Inferior parietal cortex (tissue), 1 donor: ENCODE measurements around the gene EGFLAM.
"Not testable (repeated sequence)": the region's sequence is repeated elsewhere in the genome, so short reads cannot be mapped to it uniquely, and the experiment has no call there.

Source experiments
- DNase-seq: peaks from one replicate; pipeline ENCODE4 v3.0.0-alpha.2; 2016; ENCODE audit errors: extremely low spot score

EGFLAM gene

DNA sequence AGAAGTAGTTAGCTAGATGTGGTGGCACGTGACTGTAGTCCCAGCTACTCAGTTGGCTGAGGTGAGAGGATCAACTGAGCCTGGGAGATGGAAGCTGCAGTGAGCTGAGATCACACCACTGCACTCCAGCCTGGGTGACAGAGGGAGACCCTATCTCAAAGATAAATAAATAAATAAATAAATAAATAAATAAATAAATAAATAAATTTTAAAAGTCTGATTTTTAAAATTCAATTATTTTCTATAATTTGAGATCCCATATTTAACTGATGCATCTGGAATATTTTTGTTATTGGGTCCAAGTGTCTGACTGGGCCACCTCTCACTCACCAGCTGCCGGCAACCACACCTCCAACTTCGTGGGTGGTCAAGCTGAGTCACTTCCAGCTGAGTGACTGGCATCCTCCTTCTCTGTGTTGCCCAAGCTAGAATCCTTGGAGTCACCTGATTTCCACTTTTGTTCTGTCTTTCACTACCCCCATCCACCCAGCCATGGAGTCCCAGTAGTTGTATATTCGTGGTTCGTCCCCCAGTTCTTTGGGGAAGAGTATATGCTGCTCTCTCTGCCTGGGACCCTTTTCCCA is 70.9 kb downstream of the EGFLAM start:
- no peak for DNase-seq

DNA sequence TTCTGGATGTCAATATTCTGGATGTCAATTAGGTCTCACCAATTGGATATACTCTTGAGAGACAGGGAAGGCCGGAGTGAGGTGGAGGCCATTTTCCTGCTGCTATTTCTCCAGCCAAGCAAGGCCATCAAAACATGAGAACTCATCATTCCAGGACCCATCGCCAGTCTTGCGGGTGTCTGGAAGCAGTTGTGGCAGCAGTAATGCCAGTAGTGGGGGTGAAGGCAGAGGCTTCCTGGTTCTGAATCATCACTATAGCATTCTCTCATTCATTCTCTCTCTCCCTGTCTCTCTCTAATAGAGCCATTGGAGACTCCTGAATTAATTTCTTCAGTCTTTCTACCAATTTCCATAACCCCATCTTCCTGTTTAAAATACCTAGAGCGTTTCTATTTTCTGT is 71.8 kb downstream of the EGFLAM start:
- no peak for DNase-seq

GRCh38 chr5:38331831-38332230 is 73.5 kb downstream of the EGFLAM start:
- no peak for DNase-seq

DNA sequence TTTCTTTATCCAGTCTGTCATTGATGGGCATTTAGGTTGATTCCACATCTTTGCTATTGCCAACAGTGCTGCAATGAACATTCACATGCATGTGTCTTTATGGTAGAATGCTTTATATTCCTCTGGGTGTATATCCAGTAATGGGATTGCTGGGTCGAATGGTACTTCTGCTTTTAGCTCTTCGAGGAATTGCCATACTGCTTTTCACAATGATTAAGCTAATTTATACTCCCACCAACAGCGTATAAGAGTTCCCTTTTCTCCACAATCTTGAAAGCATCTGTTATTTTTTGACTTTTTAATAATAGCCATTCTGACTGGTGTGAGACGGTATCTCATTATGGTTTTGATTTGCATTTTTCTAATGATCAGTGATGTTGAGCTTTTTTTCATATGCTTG is 74.8 kb downstream of the EGFLAM start:
- DNase-seq = not testable (repeated sequence)

DNA sequence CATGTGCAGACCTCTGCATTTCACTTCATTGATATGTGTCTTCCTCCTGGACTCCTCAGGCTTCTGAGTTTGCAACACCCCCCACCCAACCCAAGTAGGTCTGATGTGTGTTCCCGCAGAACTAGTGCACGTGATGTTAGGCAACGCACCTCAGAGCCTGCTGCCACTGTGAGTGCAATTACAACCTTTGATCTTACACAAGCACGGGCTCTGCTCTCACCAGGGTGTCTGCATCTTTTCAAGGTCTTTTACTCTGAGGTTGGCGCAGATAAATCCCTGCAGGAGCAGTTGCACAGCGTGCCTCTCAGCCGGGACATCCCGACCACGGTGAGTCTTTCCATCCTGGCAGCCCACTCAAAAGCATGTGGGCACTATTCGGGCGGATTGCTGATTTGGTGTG is 80.1 kb downstream of the EGFLAM start:
- no peak for DNase-seq

GRCh38 chr5:38339446-38339845 is 81.1 kb downstream of the EGFLAM start:
- no peak for DNase-seq

GRCh38 chr5:38341056-38341455 is 82.7 kb downstream of the EGFLAM start:
- DNase-seq = no peak

DNA sequence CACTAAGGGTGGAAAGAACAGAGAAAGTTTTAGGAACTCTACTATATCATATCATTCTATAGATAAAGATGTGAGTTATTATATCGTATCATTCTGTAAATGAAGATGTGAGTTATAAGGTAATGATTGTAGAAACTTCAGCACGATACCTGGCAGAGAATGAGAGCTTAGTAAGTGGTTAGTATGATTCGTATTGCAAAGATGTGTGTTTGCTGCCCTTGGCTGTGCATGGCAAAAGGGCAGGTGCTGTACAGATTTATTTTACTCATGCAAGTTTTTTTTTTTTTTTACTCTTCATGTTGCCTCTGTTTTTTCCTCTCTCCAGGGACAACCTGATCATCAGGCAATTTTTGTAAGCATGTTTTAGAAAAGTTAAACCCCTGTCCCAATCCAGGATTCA is 83.3 kb downstream of the EGFLAM start:
- no peak for DNase-seq

GRCh38 chr5:38342261-38342660 is 83.9 kb downstream of the EGFLAM start:
- no peak for DNase-seq

DNA sequence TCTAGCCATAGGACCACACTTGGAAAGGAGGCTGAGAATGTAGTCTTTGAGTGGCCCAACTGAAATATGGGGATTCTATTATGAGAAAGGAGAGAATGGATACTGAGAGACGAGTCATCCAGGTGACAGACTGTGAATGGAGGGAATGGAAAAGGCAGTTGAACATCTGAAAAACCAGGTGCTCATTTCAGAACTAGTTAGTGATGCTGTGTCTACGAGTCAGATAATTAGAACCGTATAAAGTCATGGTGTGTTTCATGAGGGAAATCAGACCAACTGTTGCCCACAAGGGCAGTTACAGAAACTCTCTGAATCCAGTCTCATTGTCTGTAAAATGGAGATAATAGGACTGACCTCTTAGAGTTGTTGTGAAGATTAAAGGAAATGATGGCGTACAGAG is 86.5 kb downstream of the EGFLAM start:
- no peak for DNase-seq

DNA sequence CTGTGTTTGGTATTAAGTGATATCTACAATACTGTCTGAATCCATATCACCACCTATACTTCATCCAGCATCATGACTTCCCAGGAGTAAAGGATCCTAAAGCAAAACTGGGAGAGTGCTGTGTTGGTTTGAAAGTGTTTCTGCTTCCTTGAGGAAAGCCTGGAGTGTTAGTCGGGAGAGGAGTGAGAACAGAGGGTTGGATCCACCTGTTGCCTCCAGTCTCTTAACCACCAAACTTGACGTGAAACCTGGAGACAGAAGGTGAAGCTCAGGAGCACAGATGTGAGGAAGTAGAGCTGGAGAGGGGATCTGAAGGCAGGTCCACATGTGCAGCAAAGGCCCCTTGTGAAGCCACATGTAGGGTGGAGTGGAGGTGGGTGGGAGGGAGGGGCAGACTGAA is 88.2 kb downstream of the EGFLAM start:
- DNase-seq = no peak

DNA sequence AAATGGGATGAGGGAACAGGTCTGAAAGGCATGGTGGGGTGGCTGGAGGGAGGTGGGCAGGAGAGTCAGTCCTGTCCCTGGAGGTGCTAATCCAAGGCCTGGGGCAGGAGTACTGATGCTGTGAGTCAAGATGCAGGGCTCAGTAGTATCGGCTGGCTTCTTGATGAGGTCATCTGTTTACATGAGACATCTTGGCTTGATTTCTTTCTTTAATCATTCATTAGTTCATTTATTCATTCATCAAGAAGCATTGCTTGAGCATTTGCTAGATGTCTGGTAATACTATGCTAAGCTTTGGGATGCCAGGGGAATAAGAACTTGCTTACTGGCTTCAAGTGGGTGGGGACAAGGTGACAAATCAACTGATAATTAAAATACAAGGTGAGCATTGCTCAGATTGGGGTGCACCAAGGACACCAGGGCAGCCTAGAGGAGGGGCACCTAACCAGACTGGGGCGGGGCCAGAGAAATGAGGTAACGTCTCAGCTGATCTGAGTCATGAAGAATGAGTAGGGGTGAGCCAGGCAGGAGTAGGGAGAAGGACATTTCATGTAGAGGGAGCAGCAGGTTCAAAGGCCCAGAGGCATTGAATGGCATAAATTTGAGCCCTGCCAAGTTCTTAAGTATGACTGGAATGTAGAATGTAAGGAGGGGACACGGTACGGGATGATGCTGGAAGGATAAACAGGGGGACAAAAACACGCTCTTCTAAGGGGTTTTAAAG is 88.8 kb downstream of the EGFLAM start:
- no peak for DNase-seq

DNA sequence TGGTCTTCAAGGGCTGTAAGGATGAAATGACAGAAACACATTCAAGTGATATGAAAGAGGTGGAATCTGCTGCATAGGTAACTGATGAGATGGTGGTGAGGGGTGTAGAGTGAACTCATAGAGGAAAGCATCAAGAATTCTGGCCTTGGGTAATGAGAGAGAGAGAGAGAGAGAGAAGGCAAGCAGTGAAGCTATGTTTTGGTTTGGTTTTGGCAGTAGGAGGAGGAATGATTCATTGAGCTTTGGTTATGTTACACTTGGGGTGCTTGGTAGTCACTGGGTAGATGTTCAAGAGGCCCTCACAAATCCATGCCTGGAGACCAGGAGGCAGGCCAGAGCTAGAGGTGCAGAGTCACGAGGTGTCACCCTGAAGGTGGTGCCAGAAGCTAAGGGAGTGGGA is 89.5 kb downstream of the EGFLAM start:
- no peak for DNase-seq

DNA sequence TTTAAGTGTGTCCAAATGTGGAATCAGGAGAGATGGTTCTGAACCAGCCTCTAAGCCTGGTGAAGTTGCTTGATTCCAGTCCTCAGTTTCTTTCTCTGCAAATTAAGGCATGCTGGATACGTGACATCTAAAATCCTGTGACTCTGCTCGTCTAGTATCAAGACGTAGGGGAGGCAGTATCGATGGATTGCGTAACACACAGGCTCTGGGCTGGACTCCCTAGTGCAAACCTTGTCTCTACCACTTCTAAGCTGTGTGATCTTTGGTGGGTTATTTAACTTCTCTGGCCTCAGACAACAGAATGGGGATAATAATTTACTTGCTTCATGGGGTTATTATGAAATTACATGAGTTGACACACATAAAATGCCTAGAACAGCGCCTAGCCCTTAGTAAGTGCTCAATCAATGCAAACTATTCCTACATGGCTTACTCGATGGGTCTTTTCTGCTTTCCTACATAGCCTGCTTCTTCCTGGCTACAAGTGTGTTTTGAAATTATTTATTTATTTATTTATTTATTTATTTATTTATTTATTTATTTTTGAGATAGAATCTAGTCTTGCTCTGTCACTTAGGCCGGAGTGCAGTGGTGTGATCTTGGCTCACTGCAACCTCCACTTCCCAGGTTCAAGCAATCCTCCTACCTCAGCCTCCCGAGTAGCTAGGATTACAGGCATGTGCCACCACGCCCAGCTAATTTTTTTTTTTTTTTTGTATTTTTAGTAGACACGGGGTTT is 102.1 kb downstream of the EGFLAM start:
- no peak for DNase-seq

GRCh38 chr5:38362713-38363112 is 104.4 kb downstream of the EGFLAM start:
- DNase-seq = no peak

GRCh38 chr5:38364825-38365224 is 106.5 kb downstream of the EGFLAM start:
- no peak for DNase-seq

DNA sequence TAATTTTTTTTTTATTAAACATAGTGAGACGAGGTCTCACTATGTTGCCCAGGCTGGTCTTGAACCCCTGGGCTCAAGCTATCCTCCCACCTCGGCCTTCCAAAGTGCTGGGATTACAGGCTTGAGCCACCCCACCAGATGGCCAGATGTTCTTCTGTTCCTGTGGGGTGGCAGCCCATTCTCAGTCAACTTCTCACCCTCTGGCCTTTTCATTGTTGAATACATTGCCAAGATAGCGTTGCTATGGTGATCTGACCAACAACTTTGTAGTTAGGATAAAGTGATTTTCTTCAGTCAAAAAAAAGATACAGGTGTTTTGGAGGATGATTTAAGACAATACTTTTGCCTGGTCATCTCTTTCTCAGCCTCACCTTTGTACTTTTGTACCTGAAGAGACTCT is 109.1 kb downstream of the EGFLAM start:
- DNase-seq = no peak

DNA sequence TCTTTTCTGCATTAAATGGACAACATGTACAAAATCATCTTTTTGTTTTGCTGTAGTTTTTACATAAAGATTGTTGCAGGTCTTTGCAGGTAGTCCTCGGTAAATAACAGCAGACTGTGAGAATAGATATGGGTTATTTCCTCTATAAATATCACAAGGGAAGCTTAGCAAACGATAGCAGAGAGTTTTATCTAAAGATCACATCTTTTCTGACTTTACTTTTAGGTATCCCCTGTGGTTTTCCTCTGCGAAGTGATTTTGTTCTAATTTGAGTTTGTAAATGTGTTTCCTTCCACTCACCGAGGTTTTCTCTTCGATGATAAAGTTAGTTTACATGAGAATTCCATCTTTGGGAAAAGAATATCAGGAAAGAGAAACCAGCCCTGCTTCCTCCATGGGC is 109.6 kb downstream of the EGFLAM start:
- no peak for DNase-seq

GRCh38 chr5:38369692-38370091 is 111.3 kb downstream of the EGFLAM start:
- DNase-seq = no peak

DNA sequence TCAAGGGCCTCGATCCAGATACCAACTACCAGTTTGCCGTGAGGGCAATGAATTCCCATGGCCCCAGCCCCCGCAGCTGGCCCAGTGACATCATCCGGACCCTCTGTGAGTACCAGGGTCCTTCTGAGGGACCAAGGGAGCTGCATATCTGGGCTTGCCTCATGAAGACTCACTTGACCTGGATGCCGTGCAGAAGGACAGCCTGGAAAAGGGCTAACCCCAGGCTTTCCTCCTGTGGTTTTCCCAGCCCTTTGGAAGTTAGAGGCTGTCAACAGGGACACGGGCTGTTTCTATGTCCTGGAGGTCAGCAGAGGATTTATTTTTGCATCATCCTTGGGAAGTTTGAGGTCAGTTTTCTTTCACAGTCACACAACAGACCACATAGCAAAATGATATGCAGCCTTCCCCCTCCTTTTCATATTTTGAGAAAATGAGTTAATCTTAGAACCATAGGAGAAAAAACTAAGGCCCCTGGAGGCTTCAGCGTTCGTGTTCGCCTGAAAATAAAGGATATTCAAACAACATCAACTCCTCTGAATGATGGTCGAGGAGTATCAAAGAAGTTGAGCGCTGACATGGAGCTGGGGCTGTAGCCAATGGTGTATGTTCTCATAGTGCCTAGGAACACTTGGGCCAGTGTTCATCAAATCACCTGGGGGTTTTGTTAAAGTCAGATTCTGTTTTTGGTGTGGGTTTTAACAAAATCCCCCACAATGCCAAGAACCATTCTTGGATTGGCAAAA is 112.2 kb downstream of the EGFLAM start:
- no peak for DNase-seq

DNA sequence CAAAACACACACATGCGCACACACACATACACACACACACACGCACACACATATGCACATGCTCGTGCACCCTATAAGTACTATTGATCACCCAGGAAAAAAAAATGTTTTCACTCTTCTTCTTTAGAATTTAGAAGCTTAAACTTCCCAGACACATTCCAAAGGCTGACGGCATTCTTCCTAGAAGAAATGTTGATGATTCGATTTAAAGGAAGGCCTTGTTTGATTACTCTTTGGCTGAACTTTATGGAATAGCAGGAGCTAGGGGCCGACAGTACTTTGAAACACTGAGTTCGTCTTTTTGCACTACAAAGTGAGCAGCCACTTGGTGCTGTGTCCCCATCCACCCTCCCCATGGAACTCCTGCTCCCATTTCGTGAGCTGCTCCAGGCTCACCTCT is 113.2 kb downstream of the EGFLAM start:
- no peak for DNase-seq

DNA sequence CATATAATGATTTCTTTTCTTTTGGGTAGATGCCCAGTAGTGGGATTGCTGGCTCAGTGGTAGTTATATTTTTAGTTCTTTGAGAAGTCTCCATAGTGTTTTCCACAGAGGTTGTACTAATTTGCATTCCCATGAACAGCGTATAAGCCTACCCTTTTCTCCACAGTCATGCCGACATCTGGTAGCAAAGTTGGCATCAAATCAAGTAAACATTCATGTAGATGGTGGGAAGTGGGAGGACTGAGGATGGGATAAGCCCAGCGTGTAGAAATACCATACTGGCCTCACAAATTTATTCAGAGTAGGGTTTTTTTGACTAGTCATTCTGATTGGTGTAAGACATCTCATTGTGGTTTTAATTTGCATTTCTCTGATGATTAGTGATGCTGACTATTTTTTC is 115.4 kb downstream of the EGFLAM start:
- DNase-seq = peak; percentile 20
